Measurements from ENCODE around the gene INF2.

INF2 gene

DNA sequence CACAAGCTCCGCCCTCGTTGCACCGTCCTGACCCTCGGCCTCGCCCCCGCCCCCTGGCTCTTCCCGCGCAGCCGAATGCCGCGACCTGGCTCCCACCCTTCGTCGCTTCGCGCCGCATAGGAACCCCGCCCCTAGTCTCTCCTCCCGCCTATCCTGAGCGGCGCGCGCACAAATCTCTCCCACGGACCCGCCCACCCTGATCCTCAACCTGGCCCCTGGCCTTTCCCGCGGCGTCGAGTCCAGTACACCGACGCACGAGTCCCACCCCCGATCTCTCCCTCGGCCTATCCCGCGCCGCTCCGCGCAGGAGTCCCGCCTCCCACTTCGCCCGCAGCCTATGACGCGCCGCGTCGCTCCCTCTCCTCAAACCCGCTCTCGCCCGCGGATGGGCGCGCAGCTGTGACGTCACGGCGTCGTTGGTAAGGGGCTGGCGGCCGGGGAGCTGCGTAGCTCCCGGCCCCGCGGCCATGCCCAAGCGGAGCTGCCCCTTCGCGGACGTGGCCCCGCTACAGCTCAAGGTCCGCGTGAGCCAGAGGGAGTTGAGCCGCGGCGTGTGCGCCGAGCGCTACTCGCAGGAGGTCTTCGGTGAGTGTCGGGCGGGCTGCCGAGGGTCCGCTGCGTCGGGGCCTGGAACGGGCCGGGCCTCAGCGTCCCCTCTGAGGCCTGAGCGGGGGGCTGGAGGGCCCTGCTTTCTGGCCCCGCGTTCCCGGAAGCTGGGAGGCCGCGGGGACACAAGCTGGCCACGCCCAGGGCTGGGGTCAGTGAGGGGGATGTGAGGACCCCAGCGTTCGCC, 63.5 kb downstream of the INF2 start, which contains the start of gene SIVA1:
TSS of gene SIVA1 (plus strand) at position 413 of the 793 bp plus-strand sequence. CDS start at position 468, 55 bp downstream.
- DNase-seq (ENCODE audit: low read depth): peak; percentile 99

DNA sequence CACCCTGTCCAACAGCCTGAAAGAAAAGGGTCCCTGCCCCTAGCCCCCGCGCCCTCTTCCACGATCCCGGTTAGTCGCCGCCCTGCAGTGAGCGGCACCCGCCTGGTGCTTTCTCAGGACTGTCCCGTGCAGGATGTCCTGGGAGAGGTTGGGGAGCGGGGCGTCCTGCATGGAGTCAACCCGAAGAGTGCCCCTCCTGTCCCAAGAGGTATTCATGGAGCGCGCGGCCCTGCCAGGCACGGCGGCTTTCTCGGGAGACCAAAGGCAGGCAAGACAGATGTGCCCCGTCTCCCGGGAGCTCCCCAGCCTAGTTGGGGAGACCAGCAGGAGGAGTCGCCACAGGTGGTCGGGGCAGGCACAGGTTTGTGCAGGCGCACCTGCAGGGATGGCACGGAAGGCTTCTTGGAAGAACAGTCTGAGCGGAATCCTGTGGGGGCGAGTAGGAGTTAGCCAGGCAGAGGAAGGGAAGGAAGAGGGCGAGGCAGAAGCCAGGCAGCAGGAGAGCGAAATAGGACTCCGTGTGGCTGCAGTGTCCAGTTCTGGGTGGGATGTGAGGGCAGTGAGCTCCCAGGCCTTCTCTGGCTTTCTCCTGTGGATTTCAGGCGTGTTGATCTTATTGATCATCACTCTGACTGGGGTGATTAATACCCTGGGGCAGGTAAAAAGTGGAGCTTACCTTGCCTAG, 64.3 kb downstream of the INF2 start:
- DNase-seq (ENCODE audit: low read depth): no peak

DNA sequence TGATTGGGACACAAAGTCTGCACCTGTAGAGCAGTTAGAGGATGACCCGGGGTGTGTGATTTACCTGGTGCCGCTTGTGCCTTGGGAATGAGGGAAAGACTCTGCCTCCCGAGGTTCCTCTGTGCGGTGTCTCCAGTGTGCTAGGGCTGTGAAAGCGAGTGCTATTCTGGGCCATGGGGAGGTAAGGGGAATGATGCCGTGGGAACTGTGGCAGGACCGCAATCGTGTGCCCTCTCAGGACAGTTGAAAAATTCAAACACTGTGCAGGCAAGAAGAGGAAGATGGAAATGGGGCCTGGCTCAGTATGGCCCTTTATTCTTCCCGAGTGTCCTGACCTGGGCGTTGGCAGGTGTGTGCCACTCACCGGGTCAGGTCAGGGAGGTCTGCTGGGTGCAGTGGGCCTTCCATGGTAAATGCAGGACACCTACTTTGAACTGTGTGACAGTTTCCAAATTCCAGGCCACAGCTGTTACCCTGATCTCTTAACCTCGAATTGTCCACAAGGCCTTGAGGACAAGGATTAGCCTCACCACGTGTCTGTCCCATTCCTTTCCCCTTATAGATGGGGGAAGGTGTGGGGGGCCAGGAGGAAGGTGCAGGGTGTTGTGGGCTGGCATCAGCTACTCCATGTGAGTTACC, 64.9 kb downstream of the INF2 start:
- DNase-seq (ENCODE audit: low read depth): no peak

DNA sequence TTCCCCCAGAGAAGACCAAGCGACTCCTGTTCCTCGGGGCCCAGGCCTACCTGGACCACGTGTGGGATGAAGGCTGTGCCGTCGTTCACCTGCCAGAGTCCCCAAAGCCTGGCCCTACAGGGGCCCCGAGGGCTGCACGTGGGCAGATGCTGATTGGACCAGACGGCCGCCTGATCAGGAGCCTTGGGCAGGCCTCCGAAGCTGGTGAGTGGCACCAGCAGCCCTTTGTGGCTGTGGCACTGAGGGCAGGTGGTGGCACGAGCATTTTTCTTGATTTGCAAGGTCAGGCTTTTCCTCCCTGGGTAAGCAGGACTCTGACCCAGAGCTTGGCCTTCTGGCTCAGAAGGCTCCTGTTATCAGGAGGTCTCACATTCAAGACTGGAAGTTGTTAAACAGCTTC, 66.2 kb downstream of the INF2 start:
- DNase-seq (ENCODE audit: low read depth): no peak

DNA sequence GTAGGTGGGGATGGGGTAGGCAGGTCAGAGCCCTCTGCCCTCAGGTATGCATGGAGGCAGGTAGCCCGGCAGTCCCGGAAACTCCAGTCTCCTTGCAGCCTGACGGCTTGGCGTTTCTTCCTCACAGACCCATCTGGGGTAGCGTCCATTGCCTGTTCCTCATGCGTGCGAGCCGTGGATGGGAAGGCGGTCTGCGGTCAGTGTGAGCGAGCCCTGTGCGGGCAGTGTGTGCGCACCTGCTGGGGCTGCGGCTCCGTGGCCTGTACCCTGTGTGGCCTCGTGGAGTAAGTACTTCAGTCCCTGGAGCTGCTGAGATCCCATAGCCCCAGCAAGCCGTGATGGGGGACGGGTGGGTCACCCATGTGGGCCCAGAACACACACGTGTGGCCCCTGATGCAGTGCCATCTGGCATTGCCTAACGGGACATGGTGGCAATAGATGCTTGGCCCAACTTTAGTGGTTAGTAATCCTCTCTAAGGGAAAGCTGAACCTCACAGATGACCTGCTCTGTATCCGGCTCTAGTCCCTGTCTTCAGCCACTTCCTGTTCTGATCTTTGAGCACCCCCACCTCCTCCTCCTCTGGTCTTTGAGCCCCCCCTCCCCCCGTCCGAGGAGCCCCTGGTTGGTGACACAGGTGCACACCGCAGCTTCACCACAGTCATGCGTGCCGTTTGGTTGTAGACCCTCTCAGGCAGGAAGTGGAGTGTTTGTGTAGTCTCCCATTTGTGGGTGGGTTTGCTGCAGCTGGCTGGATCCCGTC, 67.2 kb downstream of the INF2 start:
- no peak for DNase-seq (ENCODE audit: low read depth)

DNA sequence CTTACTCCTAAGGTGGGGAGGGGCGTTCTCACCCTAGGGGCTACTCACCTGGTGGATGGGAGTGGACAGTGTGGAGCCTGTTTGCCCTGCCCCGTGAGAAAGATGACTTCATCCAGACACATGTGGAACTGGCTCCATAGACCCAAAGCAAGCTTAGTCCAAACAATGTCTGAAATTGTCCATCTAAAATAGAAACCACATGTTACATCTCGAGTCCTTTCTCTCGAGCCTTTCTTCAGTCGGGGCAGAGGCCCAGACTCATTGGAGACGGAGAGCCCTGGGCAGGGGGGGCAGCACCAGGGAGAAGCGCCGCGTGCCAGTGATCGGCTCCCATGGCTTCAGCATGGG, 67.8 kb downstream of the INF2 start:
- no peak for DNase-seq (ENCODE audit: low read depth)

DNA sequence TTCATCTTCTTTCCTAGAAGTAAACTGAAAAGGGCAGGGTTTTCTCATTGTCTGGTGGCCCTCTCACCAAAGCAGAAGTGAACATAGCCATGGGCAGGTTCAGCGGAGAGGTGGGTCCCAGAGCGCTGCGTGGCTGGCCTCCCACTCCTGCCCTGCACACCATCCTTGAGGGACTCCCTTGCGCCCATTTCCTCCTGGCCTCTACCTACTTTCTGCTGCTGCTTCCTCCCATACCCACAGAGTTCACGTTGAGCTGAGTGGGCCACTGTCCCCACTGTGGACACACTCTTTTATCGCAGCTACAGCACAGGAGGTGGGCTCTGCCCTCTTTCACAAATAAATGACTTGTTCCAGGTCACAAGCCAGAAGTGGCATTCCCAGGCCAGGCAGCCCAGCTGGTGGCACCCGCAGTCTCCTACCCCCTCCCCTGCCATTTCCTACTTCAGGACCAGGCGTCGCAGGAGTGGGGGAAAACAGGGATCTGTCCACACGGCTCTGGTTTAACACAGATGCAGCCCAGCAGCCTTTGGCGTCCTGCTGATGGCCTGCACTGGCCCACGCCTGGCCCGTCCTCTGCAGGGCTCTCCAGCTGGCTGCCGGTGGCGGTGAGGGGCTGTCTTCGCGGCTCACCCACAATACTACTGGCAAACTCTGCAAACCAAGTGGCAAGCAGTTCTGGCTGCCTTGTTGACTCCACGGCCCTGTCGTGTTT, 68.4 kb downstream of the INF2 start:
- no peak for DNase-seq (ENCODE audit: low read depth)

DNA sequence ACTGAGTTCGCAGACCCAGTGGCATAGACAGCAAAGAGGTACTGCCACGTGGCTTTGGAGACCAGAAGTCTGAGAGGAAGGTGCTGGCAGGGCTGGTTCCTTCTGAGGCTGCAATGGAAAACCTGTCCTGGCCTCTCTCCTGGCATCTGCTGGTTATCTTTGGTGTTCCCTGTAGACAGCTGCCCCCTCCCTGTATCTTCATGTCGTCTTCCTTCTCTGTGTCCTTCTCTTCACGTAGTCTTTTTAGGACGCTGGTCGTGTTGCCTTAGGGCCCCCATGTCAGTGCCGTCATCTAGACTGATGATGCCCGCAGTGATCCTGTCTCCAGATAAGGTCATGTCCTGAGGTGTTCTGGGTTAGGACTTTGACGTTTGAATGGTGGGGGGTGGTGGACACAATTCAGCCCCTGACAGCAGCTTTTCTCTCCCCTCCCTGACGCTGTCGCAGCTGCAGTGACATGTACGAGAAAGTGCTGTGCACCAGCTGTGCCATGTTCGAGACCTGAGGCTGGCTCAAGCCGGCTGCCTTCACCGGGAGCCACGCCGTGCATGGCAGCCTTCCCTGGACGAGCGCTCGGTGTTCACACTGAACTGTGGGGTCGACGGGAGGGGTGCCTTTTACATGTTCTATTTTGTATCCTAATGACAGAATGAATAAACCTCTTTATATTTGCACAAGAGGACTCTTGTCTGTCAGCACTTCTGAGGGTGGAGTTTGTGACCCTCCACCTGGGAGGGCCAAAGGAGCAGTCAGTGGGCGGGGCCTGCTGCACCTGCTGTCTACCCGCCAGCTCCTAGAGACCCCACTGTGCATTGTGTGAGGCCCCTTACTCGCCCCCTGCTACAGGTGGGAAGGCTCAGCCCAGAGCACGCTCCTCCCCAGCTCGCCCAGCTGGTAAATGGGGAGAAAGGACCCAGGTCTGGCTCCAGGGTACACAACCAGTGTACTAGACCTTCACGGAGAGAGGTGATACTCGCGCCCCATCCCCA, 69.9 kb downstream of the INF2 start:
- DNase-seq (ENCODE audit: low read depth): no peak

DNA sequence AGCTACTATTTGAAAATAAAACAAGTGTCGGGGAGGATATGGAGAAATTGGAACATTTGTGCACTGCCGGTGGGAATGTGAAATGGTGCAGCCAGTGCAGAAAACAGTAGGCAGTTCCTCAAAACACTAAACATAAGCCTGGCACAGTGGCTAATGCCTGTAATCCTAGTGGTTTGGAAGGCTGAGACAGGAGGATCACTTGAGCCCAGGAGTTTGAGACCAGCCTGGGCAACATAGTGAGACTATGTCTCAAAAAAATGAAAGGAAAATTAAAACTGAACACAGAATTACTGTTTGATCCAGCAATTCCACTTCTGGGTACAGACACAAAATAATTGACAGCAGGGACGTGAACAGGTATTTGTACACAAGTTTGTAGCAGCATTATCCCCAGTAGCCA, 76.1 kb downstream of the INF2 start:
- no peak for DNase-seq (ENCODE audit: low read depth)

DNA sequence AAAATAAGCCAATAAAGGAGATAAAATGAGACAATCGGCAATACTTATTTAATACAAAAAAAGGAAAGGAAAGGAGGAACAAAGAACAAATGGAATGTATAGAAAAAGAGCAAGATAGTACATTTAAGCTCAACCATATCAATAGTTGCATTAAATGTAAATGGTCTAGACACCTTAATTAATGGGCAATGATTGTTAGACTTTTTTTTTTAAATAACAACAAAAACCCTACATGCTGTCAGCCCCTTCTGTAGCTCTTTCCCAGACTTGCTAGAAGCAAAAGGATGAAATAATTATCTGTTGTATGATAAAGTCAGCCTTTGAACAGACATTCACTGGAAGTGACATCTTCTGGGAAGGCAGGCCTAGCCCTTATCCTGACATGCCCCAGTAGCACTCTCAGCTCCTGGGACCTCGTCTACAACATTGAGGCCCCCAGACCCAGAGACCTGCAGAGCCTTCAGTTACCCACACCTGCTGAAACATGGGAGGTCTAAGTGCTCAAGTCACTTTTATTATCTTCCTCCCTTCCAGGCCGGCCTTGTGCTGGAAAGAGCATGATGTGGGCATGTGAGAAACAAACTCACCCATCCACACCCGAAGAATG, 76.9 kb downstream of the INF2 start:
- DNase-seq (ENCODE audit: low read depth): no peak

DNA sequence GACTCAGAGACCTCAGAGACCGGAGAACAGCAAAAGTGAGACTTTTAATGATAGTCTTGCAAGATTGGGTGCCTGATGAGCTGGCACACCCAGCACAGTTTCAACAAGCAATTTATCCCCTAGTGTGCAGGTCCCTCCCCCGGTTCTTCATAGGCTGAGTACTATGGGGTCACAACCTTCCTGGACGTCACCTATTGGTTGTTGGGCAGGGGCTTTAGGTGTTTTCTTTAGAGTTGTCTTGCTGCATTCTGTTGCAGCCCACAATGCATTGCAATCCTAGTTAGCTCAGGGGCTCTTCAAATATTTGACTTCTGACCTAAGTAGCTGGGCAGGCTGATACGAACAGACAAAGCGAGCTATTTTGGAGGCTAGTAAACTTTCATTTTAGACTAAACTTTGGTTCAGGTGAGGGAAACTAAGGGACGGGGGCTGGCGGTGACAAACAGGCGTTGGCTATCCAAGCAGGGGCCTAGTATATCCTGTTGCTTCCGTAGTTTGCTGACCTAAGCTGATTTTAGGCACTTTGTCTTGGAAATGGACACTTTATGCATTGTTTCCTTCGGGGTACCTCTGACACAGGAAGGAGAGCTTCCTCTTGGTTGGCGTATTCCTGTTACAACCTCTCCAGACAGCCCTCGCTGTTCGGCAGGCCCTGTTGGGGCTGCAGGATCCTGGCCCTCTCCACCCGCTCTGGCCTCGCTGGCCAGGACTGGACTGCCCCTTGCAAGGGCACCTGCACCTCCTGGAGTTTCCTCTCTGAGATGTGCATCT, 77.6 kb downstream of the INF2 start:
- no peak for DNase-seq (ENCODE audit: low read depth)

DNA sequence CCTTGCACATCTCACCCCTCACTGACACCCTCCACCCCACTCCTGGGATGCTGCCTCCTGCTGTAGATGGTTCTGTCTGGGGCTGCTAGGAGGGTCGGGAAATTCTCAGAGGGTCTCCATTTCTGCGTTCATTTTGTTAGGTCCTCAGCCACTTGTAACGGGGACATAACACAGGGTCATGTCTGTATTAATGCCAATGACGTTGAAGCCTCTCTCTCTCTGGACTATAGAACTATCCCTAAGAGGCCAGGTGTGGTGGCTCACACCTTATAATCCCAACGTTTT, 78.2 kb downstream of the INF2 start:
- no peak for DNase-seq (ENCODE audit: low read depth)

DNA sequence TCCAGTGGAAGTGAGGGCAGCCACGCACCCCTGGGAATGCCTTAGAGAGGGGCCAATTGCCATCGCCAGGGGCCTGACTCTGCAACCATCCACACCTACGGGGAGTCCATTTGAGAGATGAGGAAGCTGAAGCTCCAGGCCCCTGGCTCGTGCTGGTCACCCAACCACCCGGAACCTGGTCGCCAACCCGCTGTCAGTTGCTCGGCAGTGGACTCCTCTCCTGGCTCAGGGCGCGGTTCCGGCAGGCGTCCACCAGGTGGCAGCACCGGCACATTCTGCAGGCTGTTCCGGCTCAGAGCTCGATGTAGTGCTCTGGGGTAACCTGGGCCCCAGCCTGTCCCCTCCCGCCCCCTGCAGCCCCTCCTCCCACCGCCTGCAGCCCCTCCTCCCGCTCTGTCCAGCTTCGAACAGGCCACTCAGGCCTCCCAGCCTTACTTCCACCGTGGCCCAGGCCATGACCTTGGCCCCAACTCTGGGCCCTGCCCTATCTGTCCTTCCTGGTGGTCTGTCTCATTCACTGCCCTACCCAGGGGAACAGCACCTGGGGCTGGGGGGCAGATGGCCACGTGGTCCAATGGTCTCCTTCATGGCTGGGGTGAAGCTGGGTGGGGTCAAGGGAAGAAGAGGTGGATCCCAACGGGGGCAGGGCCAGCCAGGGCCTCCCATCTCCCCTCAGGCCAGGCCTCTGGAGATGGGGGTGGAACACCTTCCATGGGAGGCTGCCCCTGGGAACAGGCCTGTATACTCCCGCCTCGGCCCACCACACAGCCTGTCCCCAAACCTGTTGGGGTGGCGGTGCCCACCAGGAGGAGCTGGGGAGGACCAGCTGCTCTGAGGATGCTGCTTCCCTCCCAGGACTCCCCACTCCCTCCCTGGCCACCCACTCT, 79.3 kb downstream of the INF2 start:
- DNase-seq (ENCODE audit: low read depth): peak; percentile 84

DNA sequence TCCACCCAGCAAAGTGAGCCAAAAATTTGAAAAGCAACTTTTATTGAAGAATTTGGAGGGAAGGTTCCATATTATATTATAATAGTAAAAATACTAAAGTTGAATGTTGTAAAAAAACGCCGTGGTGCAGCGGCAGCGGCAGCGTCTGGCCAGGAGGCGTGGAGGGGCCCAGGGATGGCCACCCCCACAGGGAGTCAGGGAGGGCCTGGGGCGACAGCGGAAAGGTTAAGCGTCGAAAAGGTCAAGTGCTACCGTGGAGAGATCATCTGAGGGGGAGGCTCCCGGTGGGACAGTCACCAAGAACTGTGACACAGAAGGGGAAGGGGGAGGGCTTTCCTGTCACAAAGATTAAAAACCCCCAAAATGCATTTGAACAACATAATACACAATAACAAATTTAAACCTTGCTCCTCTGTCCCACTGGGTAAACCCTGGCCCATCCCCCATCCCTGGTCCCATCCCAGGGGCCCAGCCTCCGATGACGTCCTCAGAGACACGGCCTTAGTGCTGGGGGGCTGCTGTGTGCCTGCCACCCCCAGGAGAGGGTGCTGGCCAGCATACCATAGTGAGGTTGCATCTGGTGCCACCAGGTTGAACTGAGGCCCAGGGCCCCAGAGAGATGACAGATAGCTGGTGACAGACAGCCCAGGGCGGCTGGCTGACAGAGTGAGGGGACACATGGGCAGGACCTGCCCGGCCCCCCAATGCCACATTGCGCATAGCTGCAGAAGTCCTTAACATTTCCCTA, 80.1 kb downstream of the INF2 start:
- DNase-seq (ENCODE audit: low read depth): no peak

DNA sequence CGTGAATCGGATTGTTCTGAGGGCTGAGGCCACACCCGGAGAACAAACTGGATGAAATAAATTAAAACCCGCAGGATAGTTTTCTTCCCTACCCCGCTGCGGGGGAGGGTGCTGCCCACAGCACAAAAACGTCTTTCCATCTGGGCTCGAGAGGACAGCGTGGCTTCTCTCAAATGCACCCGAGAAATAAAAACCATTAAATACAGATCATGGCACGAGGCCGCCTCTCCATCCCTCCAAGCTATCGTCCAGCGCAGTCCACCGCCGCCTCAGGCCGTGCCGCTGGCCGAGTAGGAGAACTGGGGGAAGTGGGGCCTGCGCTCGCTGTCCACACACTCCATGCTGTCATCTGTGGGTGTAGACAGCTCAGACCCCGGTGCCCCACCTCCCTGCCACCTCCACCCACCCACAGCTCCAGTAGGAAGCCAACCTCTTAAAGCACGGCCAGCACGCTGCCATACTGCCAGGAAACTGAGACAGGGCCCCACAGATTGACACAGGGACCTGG, 80.7 kb downstream of the INF2 start:
- no peak for DNase-seq (ENCODE audit: low read depth)

DNA sequence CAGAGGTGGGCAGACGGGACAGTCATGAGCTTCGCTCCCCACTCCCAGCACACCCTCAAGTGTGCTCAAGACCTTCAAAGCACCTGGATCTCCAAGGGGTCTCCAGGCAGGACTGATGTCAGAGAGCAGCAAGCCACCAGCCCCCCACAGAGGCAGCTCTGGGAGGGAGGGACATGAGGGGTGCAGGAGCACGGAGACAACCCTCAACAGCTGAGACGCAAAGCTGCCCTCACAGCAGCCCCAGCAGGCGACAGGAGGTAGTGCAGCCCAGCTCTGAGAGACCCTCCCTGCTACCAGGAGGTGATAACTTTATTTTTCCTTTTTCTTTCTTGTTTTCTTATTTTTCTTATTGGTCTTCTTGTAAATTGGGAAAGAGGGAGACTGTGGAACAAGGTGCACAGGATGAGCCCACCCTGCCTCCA, 81.4 kb downstream of the INF2 start:
- no peak for DNase-seq (ENCODE audit: low read depth)

DNA sequence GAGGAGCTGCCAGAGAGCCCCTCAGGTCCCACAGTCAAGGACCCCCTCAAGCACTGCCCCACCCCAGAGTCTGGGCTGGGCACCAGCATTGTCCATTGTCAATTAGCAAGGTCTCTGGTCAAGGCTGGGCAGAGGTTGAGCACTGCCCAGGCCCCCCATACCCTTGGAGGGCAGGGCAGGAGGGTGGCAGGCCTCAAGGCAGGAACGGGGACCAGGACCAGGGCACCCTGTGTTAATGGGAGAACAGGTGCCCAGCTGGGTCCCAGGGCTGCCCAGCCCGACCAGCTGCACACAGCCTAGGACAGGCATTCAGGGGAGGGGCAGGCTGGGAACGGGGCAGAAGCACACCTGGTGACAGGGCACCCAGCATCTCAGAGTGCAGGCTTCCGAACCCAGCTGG, 82.0 kb downstream of the INF2 start:
- DNase-seq (ENCODE audit: low read depth): no peak

Data from stimulated activated CD4-positive, alpha-beta T cell treated with anti-CD3 and anti-CD28 coated beads, Interleukin-2, amount 100 ng/mL, for 4 hours (primary cell).